Ammon's horn (tissue), 1 donor: ENCODE measurements around the gene FALEC.
A peak's percentile ranks its signal among the peaks of the same experiment; 100 is the strongest.

Source experiments
- DNase-seq: peaks from one replicate; pipeline ENCODE4 v3.0.0-alpha.2; 2016; ENCODE audit warnings: low spot score

FALEC gene

DNA sequence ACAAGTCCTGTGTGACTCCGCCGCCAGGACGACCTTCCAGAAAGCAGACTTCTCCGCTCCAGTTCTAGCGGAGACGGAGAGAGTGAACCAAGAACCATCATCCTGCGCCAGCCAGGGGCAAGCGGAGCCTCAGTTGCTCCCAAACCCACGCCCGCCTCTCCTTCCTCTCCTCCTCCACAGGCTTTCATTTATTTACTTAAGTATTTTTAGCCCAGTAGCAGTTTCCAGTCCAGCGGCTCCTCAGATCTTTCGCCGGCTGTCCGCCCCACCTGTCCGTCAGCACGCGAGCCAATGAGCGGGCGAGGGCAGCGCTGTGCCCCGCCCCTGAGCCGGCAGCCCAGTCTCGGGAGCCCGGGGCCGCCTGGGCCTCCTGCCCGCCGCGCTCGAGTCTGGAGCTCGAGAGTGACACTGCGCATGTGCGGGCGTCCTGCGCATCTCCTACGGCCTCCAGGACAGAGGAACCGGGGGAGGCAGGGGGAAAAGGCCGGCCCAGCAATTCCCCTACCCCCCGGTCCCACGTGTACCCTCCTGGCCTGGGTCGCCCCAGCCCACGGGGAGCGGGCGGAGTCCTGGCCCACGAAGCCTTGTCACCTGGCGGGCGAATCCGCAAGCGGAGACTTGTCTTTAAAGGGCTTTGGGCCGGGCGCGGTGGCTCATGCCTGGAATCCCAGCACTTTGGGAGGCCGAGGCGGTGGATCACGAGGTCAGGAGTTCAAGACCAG lies at the start of gene FALEC:
TSS of gene FALEC (plus strand) at position 425 of the 722 bp plus-strand sequence.
- DNase-seq = peak; percentile 98

DNA sequence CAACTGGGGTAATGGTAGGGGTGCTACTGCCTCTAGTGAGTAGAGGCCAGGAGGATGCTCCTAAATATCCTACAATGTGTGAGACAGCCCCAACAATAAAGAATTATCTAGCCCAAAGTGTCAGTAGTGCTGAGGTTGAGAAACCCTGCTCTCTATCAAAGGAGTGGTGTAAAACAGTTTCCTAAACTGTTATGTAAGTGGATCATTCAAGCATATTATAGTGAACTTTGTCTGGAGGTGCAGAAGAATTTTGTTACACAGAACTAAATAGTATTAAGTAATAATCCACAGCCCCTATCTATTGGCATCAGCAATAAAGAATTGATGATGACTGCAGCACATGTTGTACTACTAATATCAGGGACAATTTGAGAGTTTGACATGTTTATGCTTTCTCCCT lies 48.6 kb upstream of the FALEC start:
- DNase-seq = no peak

GRCh38 chr1:150469291-150469690 lies 46.3 kb upstream of the FALEC start:
- DNase-seq = no peak

DNA sequence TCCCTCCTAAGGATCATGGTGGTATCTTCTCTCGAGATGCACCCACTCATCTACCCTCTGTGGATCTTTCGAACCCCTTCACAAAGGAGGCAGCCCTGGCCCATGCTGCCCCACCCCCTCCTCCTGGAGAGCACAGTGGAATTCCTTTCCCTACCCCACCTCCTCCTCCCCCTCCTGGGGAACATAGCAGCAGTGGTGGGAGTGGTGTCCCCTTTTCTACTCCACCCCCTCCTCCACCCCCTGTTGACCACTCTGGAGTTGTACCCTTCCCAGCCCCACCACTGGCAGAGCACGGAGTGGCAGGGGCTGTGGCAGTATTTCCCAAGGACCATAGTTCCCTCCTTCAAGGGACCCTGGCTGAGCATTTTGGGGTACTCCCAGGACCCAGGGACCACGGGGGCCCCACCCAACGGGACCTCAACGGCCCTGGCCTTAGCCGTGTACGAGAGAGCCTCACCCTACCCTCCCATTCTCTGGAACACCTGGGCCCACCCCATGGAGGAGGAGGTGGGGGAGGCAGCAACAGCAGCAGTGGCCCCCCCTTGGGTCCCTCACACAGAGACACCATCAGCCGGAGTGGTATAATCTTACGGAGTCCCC lies 42.9 kb upstream of the FALEC start:
- no peak for DNase-seq

DNA sequence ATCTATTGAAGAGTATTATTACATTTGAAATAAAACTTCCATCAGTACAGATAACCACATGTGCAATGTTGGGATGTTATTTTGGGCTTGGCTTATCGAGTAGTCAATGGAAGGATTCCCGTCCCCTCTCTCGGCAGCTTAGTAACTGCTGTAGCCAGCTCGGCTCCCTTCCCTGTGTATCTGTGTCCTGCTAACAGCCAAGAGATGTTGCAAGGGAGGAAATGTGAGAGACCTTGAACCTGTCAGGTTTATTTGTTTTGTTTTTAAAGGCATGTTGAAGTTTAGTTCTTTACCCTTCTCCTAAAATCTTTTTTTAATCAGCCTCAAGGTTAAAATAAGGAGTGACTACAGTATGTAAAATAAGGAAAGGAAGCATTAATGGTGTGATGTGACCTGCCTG lies 41.9 kb upstream of the FALEC start:
- peak; percentile 48 for DNase-seq

DNA sequence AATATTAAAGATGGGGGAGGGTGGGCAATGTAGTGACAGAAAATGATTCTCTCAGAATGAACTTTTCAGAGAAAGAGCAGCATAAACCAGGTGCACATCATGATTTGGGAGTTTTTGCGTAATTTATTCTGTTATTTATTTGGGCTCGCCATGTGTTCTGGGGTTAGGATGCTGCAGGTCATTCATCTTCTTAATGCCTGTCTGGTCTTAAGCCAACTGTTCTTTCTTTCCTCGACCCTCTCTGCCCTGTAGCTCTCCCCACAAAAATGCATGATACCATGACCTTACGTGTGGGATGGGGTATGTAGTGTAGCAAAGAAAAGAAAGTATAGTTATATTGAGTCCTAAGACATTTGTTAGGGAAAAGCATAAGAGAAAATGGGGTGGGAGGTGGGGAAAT lies 40.7 kb upstream of the FALEC start:
- no peak for DNase-seq

- DNase-seq = no peak
Observed at GRCh38 chr1:150476754-150477153, 38.8 kb upstream of the FALEC start.

GRCh38 chr1:150477320-150477719 lies 38.2 kb upstream of the FALEC start:
- no peak for DNase-seq

DNA sequence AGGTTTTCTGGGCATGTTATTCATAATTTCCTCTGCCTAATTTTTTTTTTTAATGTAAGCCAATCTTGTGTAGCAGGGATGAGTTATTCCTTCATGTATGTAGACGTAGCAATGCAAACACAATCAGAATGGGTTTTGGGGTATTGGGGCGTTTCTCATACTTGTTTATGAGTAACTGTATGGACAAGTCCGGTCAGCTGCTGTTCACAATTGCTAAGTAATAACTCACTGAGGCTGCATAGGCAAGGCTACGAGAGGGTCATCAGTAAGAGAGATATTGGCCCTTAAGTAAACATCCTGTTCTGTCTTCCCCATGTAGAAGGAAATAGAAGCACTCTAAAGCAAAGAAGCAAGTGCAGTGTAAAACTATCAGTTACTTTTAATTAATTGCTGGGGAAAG lies 37.8 kb upstream of the FALEC start:
- no peak for DNase-seq

GRCh38 chr1:150479370-150479769 lies 36.2 kb upstream of the FALEC start:
- DNase-seq = no peak

GRCh38 chr1:150479927-150480352 lies 35.6 kb upstream of the FALEC start:
- no peak for DNase-seq

DNA sequence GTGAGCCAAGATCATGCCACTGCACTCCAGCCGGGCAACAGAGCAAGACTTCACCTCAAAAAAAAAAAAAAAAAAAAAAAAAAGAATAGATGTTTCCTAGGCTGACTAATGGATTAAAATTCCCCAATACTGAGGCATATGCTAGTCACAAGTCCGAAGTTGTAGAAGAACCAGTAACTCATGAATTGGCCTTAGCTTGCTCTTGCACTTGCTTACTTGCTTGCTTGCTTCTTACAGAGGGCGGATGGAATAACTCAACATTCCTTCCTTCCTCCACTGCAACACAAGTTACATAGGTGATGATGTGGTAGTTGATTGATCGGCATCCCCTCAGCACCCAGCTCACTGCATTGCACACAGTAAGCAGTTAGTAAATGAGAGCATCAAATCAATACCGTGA lies 31.1 kb upstream of the FALEC start:
- no peak for DNase-seq

DNA sequence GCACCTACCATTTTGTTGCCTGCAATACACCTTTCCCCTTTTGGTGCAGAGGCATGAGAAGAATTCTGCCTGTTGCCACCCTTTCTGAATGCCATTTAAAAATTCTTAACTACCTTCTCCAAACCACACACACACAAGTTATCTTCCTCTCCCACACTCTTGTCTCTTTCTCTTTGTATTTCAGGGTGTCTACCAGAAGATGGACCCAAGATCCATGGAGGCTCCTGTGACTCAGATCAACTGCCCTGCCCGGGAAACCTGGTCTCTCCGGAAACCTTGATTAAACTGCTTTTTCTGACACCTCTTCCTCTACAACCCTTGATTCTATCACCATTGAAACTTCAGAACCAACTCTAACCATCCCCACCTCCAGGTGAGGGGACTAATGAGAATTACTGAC lies 30.7 kb upstream of the FALEC start:
- no peak for DNase-seq

DNA sequence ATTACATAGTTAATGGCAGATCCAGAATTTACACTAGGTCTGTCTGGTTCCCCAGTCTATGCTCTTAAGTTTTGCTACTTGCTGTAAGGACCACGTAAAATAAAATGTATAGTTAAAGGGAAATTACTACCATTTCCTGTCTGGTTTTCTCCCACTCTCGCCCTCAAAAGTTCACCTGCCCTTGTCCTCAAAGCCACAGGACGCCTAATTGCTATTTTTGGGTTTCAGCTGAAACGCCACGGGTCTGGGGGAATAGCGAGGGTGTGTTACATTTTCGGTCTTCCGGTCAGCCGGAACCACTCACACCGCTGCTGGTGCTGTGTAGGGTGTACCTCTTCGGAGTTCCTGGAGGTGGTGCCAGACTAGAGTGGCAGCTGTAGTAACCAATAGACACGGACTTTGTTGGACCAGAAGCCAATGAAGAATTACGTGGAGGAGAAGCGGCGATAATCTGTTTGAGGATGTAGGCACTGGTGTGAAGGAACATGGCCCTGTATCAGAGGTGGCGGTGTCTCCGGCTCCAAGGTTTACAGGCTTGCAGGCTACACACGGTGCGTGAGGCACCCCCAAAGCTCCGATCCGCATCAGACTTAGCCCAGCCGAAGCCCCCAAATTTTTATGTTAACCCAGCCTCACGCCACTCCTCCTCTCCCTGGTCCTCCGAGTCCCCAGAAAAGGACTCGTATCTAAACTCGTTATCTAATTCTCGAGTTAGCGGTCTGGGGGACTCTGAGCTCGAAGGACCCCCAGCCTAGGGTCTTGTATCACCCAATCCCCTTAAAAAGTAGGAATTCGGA lies 28.4 kb upstream of the FALEC start, which contains the start of gene TARS2:
TSS of gene TARS2 (plus strand) at position 454 of the 797 bp plus-strand sequence. CDS start at position 486, 32 bp downstream.
- DNase-seq = peak; percentile 98

GRCh38 chr1:150487763-150488115 lies 27.8 kb upstream of the FALEC start:
- DNase-seq = no peak

DNA sequence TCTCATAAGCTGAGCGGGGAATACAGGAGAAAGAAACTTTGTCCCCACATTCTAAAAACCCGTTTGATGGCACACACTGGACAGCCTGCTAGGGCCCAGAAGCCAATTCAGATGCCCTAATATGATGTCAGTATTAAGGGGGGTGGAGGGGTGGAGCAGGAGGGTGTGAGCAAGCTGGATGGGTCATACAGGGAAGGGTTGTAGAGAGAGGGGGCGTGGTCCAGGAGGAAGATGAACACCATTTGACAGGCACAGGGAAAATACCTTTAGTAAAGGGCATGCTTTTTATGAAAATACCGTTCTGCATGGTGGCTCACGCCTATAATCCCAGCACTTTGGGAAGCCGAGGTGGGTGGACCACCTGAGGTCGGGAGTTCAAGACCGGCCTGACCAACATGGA lies 22.4 kb upstream of the FALEC start:
- no peak for DNase-seq

DNA sequence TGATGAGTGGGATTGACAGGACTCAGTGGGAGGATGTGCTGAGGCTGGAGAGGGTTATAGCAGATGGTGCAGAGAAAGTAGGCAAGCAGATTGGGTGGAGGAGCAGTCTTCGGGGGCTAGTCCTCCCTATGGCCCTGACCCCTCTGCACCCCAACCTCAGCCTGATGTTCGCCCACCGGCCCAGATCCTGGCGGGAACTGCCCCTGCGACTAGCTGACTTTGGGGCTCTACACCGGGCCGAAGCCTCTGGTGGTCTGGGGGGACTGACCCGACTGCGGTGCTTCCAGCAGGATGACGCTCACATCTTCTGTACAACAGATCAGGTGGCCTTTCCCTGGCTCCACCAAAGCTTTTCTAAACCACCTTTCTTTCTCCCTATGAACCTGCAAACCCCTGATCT lies 17.2 kb upstream of the FALEC start:
- no peak for DNase-seq

DNA sequence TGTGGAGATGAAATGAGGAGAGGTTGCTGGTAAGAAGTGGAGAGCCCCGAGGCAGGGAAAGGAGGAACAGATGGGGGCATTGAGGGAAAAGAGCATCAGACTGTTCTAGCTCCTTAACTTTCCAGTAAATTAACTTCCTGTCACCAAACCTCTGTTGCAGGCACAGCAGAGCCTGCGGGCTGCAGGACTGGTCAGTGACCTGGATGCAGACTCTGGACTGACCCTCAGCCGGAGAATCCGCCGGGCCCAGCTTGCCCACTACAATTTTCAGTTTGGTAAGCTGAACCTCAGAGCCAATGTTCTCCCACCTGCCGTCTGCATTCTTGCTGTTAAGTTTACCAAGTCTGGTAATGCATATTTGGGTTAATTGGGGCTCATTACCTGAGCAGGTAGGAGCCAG lies 10.1 kb upstream of the FALEC start:
- no peak for DNase-seq

DNA sequence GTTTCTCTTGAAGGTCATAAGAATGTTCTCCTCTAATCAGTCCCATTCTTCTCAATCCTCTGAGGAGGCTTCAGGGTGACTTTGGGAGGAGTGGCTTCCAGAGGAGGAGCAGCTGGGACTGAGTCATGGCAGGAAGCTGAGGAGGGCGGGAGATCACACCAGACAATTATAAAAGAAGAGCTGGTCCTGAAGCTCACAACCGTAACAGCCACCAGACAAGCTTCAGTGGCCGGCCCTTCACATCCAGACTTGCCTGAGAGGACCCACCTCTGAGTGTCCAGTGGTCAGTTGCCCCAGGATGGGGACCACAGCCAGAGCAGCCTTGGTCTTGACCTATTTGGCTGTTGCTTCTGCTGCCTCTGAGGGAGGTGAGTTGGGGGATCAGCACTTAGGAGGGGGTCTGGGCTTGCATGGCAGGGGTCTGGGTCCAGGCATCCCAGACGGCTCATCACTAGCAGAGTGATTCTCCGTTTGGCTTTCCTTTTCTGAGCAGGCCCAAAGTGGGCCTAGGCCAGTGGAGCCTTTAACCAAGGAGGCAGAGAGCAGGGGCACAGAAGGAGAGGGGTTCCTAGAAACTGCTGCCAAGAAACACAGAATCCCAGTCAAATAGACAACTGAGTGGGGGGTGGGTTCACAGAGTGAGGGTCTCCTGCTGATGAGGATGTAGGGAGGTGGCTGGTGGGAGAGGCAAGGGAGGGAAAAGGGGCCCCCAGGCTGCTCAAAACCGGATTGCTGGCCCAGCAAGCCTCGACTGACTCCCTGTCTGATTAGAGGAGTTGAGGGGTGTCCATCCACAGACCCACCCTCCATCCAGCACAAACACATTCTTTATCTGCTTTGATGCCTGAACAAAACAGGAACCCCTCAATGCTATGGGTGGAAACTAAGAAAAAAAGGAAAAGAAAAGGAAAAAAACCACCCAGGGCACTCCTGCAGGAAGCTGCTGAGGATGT lies 7.4 kb upstream of the FALEC start, which contains the start of gene ECM1:
TSS of gene ECM1 (plus strand) at position 198 of the 953 bp plus-strand sequence. CDS start at position 299, 101 bp downstream.
- no peak for DNase-seq

GRCh38 chr1:150508982-150509381 lies 6.6 kb upstream of the FALEC start:
- DNase-seq = no peak

GRCh38 chr1:150511551-150511950 lies 4.0 kb upstream of the FALEC start:
- DNase-seq = no peak
